Osteocyte (in vitro differentiated cells): ENCODE results near the gene CFAP119. TPM values are rescaled to one million over a fixed set of nuclear protein-coding genes. Genes with fewer than 3 reads are reported as not detected.

Experiments used
- DNase-seq: peaks from one replicate; pipeline ENCODE4 v3.0.0; 2021; ENCODE audit warnings: mixed read lengths; ENCODE audit not compliant: unreplicated experiment; ENCODE audit errors: extremely low spot score
- H3K27ac Mint-ChIP-seq: one replicate; pipeline ENCODE4 v1.8.0; 2021; ENCODE audit warnings: mild to moderate bottlenecking, mixed read lengths; ENCODE audit not compliant: unreplicated experiment
- H3K27me3 Mint-ChIP-seq: one replicate; pipeline ENCODE4 v1.8.0; 2021; ENCODE audit warnings: mixed read lengths; ENCODE audit not compliant: unreplicated experiment
- H3K36me3 Mint-ChIP-seq: one replicate; pipeline ENCODE4 v1.8.0; 2021; ENCODE audit warnings: mixed read lengths; ENCODE audit not compliant: unreplicated experiment
- H3K4me1 Mint-ChIP-seq: one replicate; pipeline ENCODE4 v1.8.0; 2021; ENCODE audit warnings: mixed read lengths; ENCODE audit not compliant: unreplicated experiment
- H3K4me3 Mint-ChIP-seq: one replicate; pipeline ENCODE4 v1.8.0; 2021; ENCODE audit warnings: mild to moderate bottlenecking, moderate library complexity, mixed read lengths; ENCODE audit not compliant: unreplicated experiment
- H3K9me3 Mint-ChIP-seq: one replicate; pipeline ENCODE4 v1.8.0; 2021; ENCODE audit warnings: mixed read lengths; ENCODE audit not compliant: unreplicated experiment
- total RNA-seq: library from RNA; stranded (reverse); gene quantifications from 2 replicates; pipeline ENCODE4 v1.2.1, GENCODE V29; 2021
- TF ChIP-seq, protein P1 (sequence below): fragments of 200-600 bp; sonication (generic); IDR thresholded peaks from 2 replicates; pipeline ENCODE4 v1.5.0; 2021; ENCODE audit warnings: antibody characterized with exemption, mild to moderate bottlenecking, moderate library complexity

CFAP119 gene
- total RNA-seq, 1 donor from 2014 or later, result 5.0 TPM

DNA sequence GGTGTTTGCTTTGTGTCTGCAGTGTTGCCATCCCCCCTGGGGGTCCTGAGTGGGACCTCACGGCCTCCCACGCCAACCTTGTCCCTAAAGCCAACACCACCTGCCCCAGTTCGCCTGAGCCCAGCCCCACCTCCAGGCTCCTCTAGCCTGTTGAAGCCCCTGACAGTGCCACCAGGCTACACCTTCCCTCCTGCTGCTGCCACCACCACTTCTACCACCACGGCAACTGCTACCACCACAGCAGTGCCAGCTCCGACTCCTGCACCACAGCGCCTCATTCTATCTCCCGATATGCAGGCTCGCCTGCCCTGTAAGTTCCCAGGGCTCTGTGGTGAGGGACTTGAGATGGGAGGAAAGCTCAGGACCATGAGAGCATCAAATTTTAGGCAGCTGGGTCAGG, 40.7 kb downstream of the CFAP119 start:
- Mint-ChIP-seq H3K36me3 (peaks cover 67% of the 10 kb centered on the region), H3K9me3 (no peaks in the 10 kb centered on the region), H3K27me3 (no peaks in the 10 kb centered on the region), H3K27ac (no peak overlapping the region), H3K4me1 (no peaks in the 10 kb centered on the region), H3K4me3 (no peak overlapping the region)
- TF ChIP-seq, protein P1, sequence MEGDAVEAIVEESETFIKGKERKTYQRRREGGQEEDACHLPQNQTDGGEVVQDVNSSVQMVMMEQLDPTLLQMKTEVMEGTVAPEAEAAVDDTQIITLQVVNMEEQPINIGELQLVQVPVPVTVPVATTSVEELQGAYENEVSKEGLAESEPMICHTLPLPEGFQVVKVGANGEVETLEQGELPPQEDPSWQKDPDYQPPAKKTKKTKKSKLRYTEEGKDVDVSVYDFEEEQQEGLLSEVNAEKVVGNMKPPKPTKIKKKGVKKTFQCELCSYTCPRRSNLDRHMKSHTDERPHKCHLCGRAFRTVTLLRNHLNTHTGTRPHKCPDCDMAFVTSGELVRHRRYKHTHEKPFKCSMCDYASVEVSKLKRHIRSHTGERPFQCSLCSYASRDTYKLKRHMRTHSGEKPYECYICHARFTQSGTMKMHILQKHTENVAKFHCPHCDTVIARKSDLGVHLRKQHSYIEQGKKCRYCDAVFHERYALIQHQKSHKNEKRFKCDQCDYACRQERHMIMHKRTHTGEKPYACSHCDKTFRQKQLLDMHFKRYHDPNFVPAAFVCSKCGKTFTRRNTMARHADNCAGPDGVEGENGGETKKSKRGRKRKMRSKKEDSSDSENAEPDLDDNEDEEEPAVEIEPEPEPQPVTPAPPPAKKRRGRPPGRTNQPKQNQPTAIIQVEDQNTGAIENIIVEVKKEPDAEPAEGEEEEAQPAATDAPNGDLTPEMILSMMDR, result no peak
- DNase-seq, result no peak

DNA sequence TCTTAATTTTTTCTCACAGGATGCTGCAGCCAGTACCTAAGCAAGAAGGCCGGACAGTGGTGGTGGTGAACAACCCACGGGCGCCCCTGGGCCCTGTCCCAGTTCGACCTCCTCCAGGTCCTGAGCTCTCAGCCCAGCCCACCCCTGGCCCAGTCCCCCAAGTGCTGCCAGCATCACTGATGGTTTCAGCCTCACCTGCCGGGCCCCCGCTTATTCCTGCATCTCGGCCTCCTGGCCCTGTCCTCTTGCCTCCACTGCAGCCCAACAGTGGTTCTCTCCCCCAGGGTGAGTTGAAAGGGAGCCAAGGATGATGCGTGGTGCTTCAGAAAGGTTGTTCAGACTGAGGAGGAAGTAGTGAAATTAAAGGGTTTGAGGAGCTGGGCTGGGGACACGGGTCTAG, 41.2 kb downstream of the CFAP119 start:
- H3K27me3 Mint-ChIP-seq, result no peaks in the 10 kb centered on the region

DNA sequence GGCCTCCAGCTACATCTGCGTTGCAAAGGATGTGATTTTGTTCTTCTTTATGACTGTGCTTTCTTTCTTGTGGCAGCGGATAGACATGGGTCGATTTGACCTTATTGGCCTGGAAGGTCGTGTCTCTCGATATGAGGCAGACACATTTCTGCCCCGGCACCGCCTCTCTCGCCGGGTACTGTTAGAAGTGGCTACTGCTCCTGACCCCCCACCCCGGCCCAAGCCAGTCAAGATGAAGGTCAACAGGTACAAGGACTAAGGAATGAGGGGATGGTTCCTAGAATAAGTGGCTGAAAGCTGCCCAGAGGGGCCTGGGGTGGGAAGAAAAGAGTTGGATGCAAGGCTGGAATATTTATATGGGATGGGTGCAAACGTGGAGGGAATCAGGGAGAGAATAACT, 41.8 kb downstream of the CFAP119 start:
- H3K4me1 Mint-ChIP-seq, result no peaks in the 10 kb centered on the region

More for the DNA sequence above, 41.2 kb downstream of the CFAP119 start:
- TF ChIP-seq, protein P1, result no peak
- Mint-ChIP-seq H3K27ac (no peak overlapping the region), H3K4me3 (no peak overlapping the region), H3K9me3 (no peaks in the 10 kb centered on the region), H3K4me1 (no peaks in the 10 kb centered on the region), H3K36me3 (peaks cover 69% of the 10 kb centered on the region)
- no peak for DNase-seq

DNA sequence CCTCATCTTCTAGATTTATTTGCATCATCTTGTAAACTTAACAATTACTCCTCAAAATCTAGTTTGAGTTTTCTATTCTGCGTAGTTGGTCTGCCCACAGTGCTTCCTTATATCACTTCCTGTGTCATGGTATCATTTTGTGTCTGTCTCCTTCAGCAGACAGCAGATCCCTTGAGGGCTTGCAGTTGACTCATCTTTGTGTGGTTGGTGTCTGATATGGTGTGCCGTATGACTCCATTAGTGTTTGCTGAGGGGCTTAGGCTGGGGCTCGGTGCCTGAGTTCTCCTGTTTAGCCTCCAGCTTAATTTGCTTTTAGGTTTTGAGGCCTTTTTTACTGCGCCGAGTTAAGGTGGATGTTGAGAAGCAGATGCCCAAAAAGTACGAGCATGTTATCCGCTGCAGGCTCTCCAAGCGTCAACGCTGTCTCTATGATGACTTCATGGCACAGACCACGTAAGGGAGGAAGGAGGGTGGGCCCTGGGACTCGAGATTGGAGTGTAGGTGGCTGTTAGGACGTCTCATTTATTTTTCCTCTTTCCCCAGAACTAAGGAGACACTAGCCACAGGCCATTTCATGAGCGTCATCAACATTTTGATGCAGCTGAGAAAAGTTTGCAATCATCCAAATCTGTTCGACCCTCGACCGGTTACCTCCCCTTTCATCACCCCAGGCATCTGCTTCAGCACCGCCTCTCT, 46.0 kb downstream of the CFAP119 start:
- Mint-ChIP-seq H3K27ac (no peak overlapping the region), H3K27me3 (no peaks in the 10 kb centered on the region), H3K4me1 (no peaks in the 10 kb centered on the region), H3K9me3 (no peaks in the 10 kb centered on the region), H3K4me3 (no peak overlapping the region), H3K36me3 (peaks cover 66% of the 10 kb centered on the region)
- no peak for DNase-seq
- TF ChIP-seq, protein P1, result no peak

More for the DNA sequence above, 41.8 kb downstream of the CFAP119 start:
- TF ChIP-seq, protein P1, result no peak
- Mint-ChIP-seq H3K9me3 (no peaks in the 10 kb centered on the region), H3K27me3 (no peaks in the 10 kb centered on the region), H3K36me3 (peaks cover 68% of the 10 kb centered on the region), H3K27ac (no peak overlapping the region), H3K4me3 (no peak overlapping the region)
- no peak for DNase-seq

DNA sequence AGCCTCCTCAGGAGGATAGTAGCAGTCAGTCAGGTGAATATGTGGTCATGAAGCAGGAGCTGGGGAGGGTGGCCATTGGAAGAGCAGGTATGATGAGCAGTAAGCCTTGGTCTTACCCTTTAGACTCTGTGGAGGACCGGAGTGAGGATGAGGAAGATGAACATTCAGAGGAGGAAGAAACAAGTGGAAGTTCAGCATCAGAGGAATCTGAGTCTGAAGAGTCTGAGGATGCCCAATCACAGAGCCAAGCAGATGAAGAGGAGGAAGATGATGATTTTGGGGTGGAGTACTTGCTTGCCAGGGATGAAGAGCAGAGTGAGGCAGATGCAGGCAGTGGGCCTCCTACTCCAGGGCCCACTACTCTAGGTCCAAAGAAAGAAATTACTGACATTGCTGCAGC, 50.1 kb downstream of the CFAP119 start:
- TF ChIP-seq, protein P1, result no peak
- no peaks in the 10 kb centered on the region for H3K27me3 Mint-ChIP-seq
- H3K27ac Mint-ChIP-seq, result no peak overlapping the region
- H3K4me1 Mint-ChIP-seq, result no peaks in the 10 kb centered on the region
- DNase-seq, result no peak
- peaks cover 77% of the 10 kb centered on the region for H3K36me3 Mint-ChIP-seq
- H3K4me3 Mint-ChIP-seq, result no peak overlapping the region
- no peaks in the 10 kb centered on the region for H3K9me3 Mint-ChIP-seq
